ENCODE measurements around the gene ARHGEF35. TPM values are rescaled to one million over a fixed set of nuclear protein-coding genes. Genes with fewer than 3 reads are reported as not detected.
"Not testable (repeated sequence)": the region's sequence is repeated elsewhere in the genome, so short reads cannot be mapped to it uniquely, and the experiment has no call there.

Gene ARHGEF35
- 5.6 and 5.7 TPM in 2 replicates for polyA plus RNA-seq (2013)

- no CpG with 5 or more reads among the region's 51 CpGs for WGBS (ENCODE audit: extremely low coverage, insufficient coverage, insufficient read length)
- not testable (repeated sequence) for H3K36me3 ChIP-seq (ENCODE audit: control insufficient read depth in 1 of 2, insufficient read depth in 2 of 2, low read length in 2 of 2); H3K14ac ChIP-seq (ENCODE audit: low read length)
Measured at GRCh38 chr7:144195212-144195872, at the start of gene ARHGEF35. ARHGEF35 (minus strand) TSS chr7:144195833; CDS start chr7:144188383, 7,450 bp downstream.

DNA sequence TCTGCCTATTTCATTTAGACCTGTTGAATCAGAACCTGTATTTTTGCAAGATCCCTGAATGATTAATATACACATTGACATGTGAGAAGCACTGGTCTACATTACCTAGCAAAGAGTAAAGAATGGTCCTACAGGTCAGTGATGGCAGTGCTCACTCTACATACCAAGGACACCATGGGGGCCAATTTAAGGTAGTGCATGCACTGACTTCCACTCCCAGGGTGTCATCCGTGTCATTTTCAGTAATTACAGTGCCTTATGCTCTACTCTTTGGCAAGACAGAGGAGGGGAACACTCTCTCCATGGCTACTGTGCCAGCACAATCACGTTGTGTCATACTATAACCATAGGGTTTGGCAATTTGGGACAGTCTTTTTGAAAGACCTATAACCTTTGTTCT, 49.7 kb upstream of the ARHGEF35 start:
- not testable (repeated sequence) for H4K91ac ChIP-seq (ENCODE audit: low read depth, low read length); H2AK5ac ChIP-seq (ENCODE audit: low read length); H3K9me3 ChIP-seq (ENCODE audit: insufficient read depth, low read depth, low read length); H2BK5ac ChIP-seq (ENCODE audit: low read depth, low read length, poor library complexity); H3K27ac ChIP-seq (ENCODE audit: low read depth, low read length); DNase-seq; H3K4me1 ChIP-seq (ENCODE audit: control insufficient read depth in 1 of 2, insufficient read depth in 2 of 2, low read length in 2 of 2); H3K14ac ChIP-seq (ENCODE audit: low read length); H2BK12ac ChIP-seq (ENCODE audit: low read length); H4K8ac ChIP-seq (ENCODE audit: low read depth, low read length); H3K36me3 ChIP-seq (ENCODE audit: control insufficient read depth in 1 of 2, insufficient read depth in 2 of 2, low read length in 2 of 2); H3K23ac ChIP-seq (ENCODE audit: low read length); H3K18ac ChIP-seq (ENCODE audit: low read length); H3K79me2 ChIP-seq (ENCODE audit: control insufficient read depth, insufficient read depth, low read length, poor library complexity); H4K12ac ChIP-seq (ENCODE audit: low read depth, low read length); H2BK120ac ChIP-seq (ENCODE audit: insufficient read depth, low read length, poor library complexity); H3K4me3 ChIP-seq (ENCODE audit: low read depth, low read length); H3K9ac ChIP-seq (ENCODE audit: low read length); H3K4me2 ChIP-seq (ENCODE audit: low read length); H3K27me3 ChIP-seq (ENCODE audit: insufficient read depth, low read length); H3K4ac ChIP-seq (ENCODE audit: low read depth, low read length); H3K79me1 ChIP-seq (ENCODE audit: low read length); H2AFZ ChIP-seq (ENCODE audit: insufficient read depth, low read length, poor library complexity)
- no CpG with 5 or more reads among the region's 2 CpGs for WGBS (ENCODE audit: extremely low coverage, insufficient coverage, insufficient read length)

More at GRCh38 chr7:144195212-144195872, at the start of gene ARHGEF35:
- H3K4me2 ChIP-seq (ENCODE audit: low read length); H4K91ac ChIP-seq (ENCODE audit: low read depth, low read length); H2BK5ac ChIP-seq (ENCODE audit: low read depth, low read length, poor library complexity); H3K23ac ChIP-seq (ENCODE audit: low read length); H4K8ac ChIP-seq (ENCODE audit: low read depth, low read length); H3K79me2 ChIP-seq (ENCODE audit: control insufficient read depth, insufficient read depth, low read length, poor library complexity); H3K9ac ChIP-seq (ENCODE audit: low read length); H2AFZ ChIP-seq (ENCODE audit: insufficient read depth, low read length, poor library complexity); H3K27me3 ChIP-seq (ENCODE audit: insufficient read depth, low read length); H3K79me1 ChIP-seq (ENCODE audit: low read length); H2BK12ac ChIP-seq (ENCODE audit: low read length); H3K4me3 ChIP-seq (ENCODE audit: low read depth, low read length); H3K18ac ChIP-seq (ENCODE audit: low read length); DNase-seq; H3K27ac ChIP-seq (ENCODE audit: low read depth, low read length); H2BK120ac ChIP-seq (ENCODE audit: insufficient read depth, low read length, poor library complexity); H3K4ac ChIP-seq (ENCODE audit: low read depth, low read length); H2AK5ac ChIP-seq (ENCODE audit: low read length); H3K9me3 ChIP-seq (ENCODE audit: insufficient read depth, low read depth, low read length); H3K4me1 ChIP-seq (ENCODE audit: control insufficient read depth in 1 of 2, insufficient read depth in 2 of 2, low read length in 2 of 2); H4K12ac ChIP-seq (ENCODE audit: low read depth, low read length): not testable (repeated sequence)

GRCh38 chr7:144239365-144239764, 43.7 kb upstream of the ARHGEF35 start, which contains the start of gene OR2A42:
OR2A42 (minus strand) TSS chr7:144239605; CDS start chr7:144232843, 6,762 bp downstream.
- H2BK120ac ChIP-seq (ENCODE audit: insufficient read depth, low read length, poor library complexity); H2BK12ac ChIP-seq (ENCODE audit: low read length); H3K4me2 ChIP-seq (ENCODE audit: low read length); H2AK5ac ChIP-seq (ENCODE audit: low read length); H3K14ac ChIP-seq (ENCODE audit: low read length); H3K4me3 ChIP-seq (ENCODE audit: low read depth, low read length); H3K36me3 ChIP-seq (ENCODE audit: control insufficient read depth in 1 of 2, insufficient read depth in 2 of 2, low read length in 2 of 2); H3K4ac ChIP-seq (ENCODE audit: low read depth, low read length); H4K91ac ChIP-seq (ENCODE audit: low read depth, low read length); H3K9me3 ChIP-seq (ENCODE audit: insufficient read depth, low read depth, low read length); H3K79me1 ChIP-seq (ENCODE audit: low read length); H3K79me2 ChIP-seq (ENCODE audit: control insufficient read depth, insufficient read depth, low read length, poor library complexity); H3K27ac ChIP-seq (ENCODE audit: low read depth, low read length); DNase-seq; H3K23ac ChIP-seq (ENCODE audit: low read length); H3K4me1 ChIP-seq (ENCODE audit: control insufficient read depth in 1 of 2, insufficient read depth in 2 of 2, low read length in 2 of 2); H2BK5ac ChIP-seq (ENCODE audit: low read depth, low read length, poor library complexity); H3K18ac ChIP-seq (ENCODE audit: low read length); H3K9ac ChIP-seq (ENCODE audit: low read length); H3K27me3 ChIP-seq (ENCODE audit: insufficient read depth, low read length); H4K12ac ChIP-seq (ENCODE audit: low read depth, low read length); H2AFZ ChIP-seq (ENCODE audit: insufficient read depth, low read length, poor library complexity); H4K8ac ChIP-seq (ENCODE audit: low read depth, low read length): not testable (repeated sequence)
- WGBS (ENCODE audit: extremely low coverage, insufficient coverage, insufficient read length) = no CpG with 5 or more reads among the region's 2 CpGs

DNA sequence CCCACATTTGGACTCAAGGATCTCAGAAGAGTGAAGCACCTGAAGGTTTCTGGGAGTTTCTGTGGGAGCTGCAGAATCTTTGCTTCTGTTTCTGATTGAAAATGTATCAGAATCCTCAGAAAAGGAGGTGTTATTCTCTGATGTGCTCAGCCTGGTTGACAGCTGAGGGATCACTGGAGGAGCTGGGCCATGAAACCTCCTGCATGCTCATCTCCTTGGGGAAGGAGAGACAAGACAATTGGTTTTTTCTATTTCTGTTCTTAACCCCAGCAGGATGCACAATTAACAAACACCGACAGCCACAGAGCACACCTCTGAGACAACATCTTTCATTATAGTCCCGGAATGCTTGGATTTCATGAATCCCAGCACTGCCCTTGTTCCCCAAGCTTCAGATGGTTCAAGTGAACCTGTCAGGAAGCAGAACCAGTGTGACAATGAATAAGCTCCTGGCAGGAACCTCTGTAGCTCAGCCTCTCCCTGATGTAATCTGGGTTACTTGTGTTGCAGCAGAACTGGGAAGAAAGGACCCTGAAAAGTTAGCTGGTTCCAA, 43.0 kb upstream of the ARHGEF35 start:
- not testable (repeated sequence) for H2BK5ac ChIP-seq (ENCODE audit: low read depth, low read length, poor library complexity); H3K9ac ChIP-seq (ENCODE audit: low read length); H2AFZ ChIP-seq (ENCODE audit: insufficient read depth, low read length, poor library complexity); H3K9me3 ChIP-seq (ENCODE audit: insufficient read depth, low read depth, low read length); H2BK120ac ChIP-seq (ENCODE audit: insufficient read depth, low read length, poor library complexity); H2BK12ac ChIP-seq (ENCODE audit: low read length); H3K4me3 ChIP-seq (ENCODE audit: low read depth, low read length); H3K4me1 ChIP-seq (ENCODE audit: control insufficient read depth in 1 of 2, insufficient read depth in 2 of 2, low read length in 2 of 2); H3K79me2 ChIP-seq (ENCODE audit: control insufficient read depth, insufficient read depth, low read length, poor library complexity); H3K79me1 ChIP-seq (ENCODE audit: low read length); H3K4me2 ChIP-seq (ENCODE audit: low read length); H3K4ac ChIP-seq (ENCODE audit: low read depth, low read length); H3K23ac ChIP-seq (ENCODE audit: low read length); H4K8ac ChIP-seq (ENCODE audit: low read depth, low read length); H3K27me3 ChIP-seq (ENCODE audit: insufficient read depth, low read length); H2AK5ac ChIP-seq (ENCODE audit: low read length); H3K36me3 ChIP-seq (ENCODE audit: control insufficient read depth in 1 of 2, insufficient read depth in 2 of 2, low read length in 2 of 2); H4K12ac ChIP-seq (ENCODE audit: low read depth, low read length); H3K18ac ChIP-seq (ENCODE audit: low read length); H3K27ac ChIP-seq (ENCODE audit: low read depth, low read length); H4K91ac ChIP-seq (ENCODE audit: low read depth, low read length); H3K14ac ChIP-seq (ENCODE audit: low read length); DNase-seq
- no CpG with 5 or more reads among the region's 2 CpGs for WGBS (ENCODE audit: extremely low coverage, insufficient coverage, insufficient read length)

Data from trophoblast cell (in vitro differentiated cells and primary cell).